Measurements from ENCODE around the gene EXOC6. TPM values are rescaled to one million over a fixed set of nuclear protein-coding genes. Genes with fewer than 3 reads are reported as not detected.

Gene EXOC6
- total RNA-seq, 4 donors from 2014 or later, result 14.4 to 22.4 (median 16.8) TPM

- Histone ChIP-seq H3K4me1 (no peaks in the 10 kb centered on the region), H3K9me3 (no peaks in the 10 kb centered on the region), H3K27ac (no peak overlapping the region), H3K27me3 (no peaks in the 10 kb centered on the region), H3K4me3 (no peak overlapping the region), H3K36me3 (no peaks in the 10 kb centered on the region)
- ATAC-seq, result no peak
- WGBS, 2 donors (ENCODE audit: low coverage in 1 of 2), result 79 to 88% methylated on average over 3 of the region's 3 CpGs
- no peak for TF ChIP-seq CTCF (IDR thresholded peaks at IDR 0.05)
- TF ChIP-seq POLR2AphosphoS5 (IDR thresholded peaks at IDR 0.05), result no peak
- no peak for TF ChIP-seq EP300 (IDR thresholded peaks at IDR 0.05)
- no peak for TF ChIP-seq POLR2A (IDR thresholded peaks at IDR 0.05)
Measured at GRCh38 chr10:92809840-92810239, 38.5 kb upstream of the EXOC6 start.

GRCh38 chr10:92810934-92811532, 37.3 kb upstream of the EXOC6 start:
- Histone ChIP-seq H3K36me3 (no peaks in the 10 kb centered on the region), H3K9me3 (no peaks in the 10 kb centered on the region), H3K27ac (no peak overlapping the region), H3K4me3 (no peak overlapping the region), H3K27me3 (no peaks in the 10 kb centered on the region), H3K4me1 (peaks cover 0 to 4% (median 1%) of the 10 kb centered on the region in 3 donors)
- 55 to 58% methylated on average over 4 of the region's 4 CpGs for WGBS, 2 donors (ENCODE audit: low coverage in 1 of 2)
- no peak for ATAC-seq
- no peak for TF ChIP-seq POLR2AphosphoS5 (IDR thresholded peaks at IDR 0.05)
- no peak for TF ChIP-seq EP300 (IDR thresholded peaks at IDR 0.05)
- no peak for TF ChIP-seq CTCF (IDR thresholded peaks at IDR 0.05)
- no peak for TF ChIP-seq POLR2A (IDR thresholded peaks at IDR 0.05)

- TF ChIP-seq POLR2A (IDR thresholded peaks at IDR 0.05) (no peak), POLR2AphosphoS5 (IDR thresholded peaks at IDR 0.05) (no peak), CTCF (IDR thresholded peaks at IDR 0.05) (no peak), EP300 (IDR thresholded peaks at IDR 0.05) (no peak)
- Histone ChIP-seq H3K4me1 (peaks cover 0 to 9% (median 4%) of the 10 kb centered on the region in 3 donors), H3K4me3 (no peak overlapping the region), H3K36me3 (no peaks in the 10 kb centered on the region), H3K27ac (no peak overlapping the region), H3K9me3 (no peaks in the 10 kb centered on the region), H3K27me3 (no peaks in the 10 kb centered on the region)
- 73% methylated on average over 1 of the region's 1 CpG; no CpG with 5 or more reads in 1 of the 2 donors for WGBS, 2 donors (ENCODE audit: low coverage in 1 of 2)
- no peak for ATAC-seq
Measured at GRCh38 chr10:92811986-92812385, 36.3 kb upstream of the EXOC6 start.

- Histone ChIP-seq H3K27ac (no peak overlapping the region), H3K9me3 (no peaks in the 10 kb centered on the region), H3K4me3 (no peak overlapping the region), H3K36me3 (no peaks in the 10 kb centered on the region), H3K27me3 (no peaks in the 10 kb centered on the region), H3K4me1 (peaks cover 0 to 9% (median 4%) of the 10 kb centered on the region in 3 donors)
- no peak for ATAC-seq
- 65 to 73% methylated on average over 3 to 4 of the region's 4 CpGs for WGBS, 2 donors (ENCODE audit: low coverage in 1 of 2)
- TF ChIP-seq CTCF (IDR thresholded peaks at IDR 0.05) (no peak), POLR2A (IDR thresholded peaks at IDR 0.05) (no peak), EP300 (IDR thresholded peaks at IDR 0.05) (no peak), POLR2AphosphoS5 (IDR thresholded peaks at IDR 0.05) (no peak)
Measured at GRCh38 chr10:92813979-92814378, 34.3 kb upstream of the EXOC6 start.

GRCh38 chr10:92814790-92815189, 33.5 kb upstream of the EXOC6 start:
- no peaks in the 10 kb centered on the region for H3K27me3 ChIP-seq
- no peaks in the 10 kb centered on the region for H3K9me3 ChIP-seq
- ATAC-seq, result no peak
- H3K27ac ChIP-seq, result no peak overlapping the region
- no peak overlapping the region for H3K4me3 ChIP-seq
- TF ChIP-seq EP300 (IDR thresholded peaks at IDR 0.05) (no peak), CTCF (IDR thresholded peaks at IDR 0.05) (no peak), POLR2A (IDR thresholded peaks at IDR 0.05) (no peak), POLR2AphosphoS5 (IDR thresholded peaks at IDR 0.05) (no peak)
- no peaks in the 10 kb centered on the region for H3K36me3 ChIP-seq
- WGBS, 2 donors (ENCODE audit: low coverage in 1 of 2), result 70 to 85% methylated on average over 2 of the region's 2 CpGs
- peaks cover 0 to 9% (median 4%) of the 10 kb centered on the region in 3 donors for H3K4me1 ChIP-seq
